Non-pigmented ciliary epithelial cell (primary cell): Measurements from ENCODE around the gene PUSL1.

Source experiments
- DNase-seq: peaks from one replicate; pipeline ENCODE4 v3.0.0-alpha.2; 2010; ENCODE audit warnings: low read depth

The PUSL1 gene

DNA sequence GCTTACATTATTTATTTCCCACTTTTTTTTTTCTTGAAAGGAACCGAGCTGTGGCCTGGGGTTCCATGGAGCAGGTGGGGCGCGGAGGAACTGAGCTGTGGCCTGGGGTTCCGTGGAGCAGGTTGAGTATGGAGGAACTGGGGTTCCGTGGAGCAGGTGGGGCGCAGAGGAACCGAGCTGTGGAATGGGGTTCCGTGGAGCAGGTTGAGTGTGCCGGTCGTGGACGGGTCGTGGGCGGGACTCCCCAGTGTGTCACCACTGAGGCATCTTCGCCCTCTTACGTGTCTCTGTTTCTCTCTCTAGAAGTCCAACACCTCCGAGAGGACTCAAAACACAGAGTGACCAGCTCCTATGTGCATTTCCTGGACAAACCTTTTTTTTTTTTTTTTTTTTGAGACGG, 29.4 kb upstream of the PUSL1 start:
- no peak for DNase-seq

DNA sequence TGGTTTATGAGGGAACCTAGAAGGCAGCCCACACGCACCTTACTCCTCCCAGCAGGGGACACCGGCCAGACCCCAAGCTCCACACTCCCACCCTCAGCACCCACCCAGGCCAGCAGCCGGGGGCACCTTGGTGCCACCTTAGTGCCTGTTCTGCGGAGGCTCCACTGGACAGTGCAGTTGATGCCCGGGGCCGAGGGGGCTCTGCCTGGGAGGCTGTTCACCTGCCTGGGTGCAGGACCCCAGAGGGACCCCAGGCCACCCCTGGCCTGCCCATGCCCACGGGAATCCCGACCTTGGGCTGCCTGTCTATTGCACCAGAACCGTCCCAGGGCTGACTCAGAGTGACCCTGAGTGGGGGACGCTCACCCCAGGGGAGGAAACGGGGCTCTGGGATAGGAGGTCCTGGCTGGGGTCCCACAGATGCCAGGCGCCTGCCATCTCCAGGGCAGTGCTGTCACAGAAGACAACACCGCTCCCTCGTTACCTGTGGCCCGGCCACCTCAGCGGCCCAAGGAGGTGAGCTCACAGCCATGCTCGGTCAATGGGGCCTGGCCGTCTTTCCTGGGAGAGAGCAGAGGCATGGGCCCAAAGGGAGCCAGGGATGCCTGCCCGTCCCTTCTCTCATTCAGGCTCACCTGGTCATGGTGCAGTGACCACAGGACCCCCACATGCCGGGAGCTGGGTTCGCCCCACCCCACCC, 27.5 kb upstream of the PUSL1 start:
- DNase-seq: no peak

DNA sequence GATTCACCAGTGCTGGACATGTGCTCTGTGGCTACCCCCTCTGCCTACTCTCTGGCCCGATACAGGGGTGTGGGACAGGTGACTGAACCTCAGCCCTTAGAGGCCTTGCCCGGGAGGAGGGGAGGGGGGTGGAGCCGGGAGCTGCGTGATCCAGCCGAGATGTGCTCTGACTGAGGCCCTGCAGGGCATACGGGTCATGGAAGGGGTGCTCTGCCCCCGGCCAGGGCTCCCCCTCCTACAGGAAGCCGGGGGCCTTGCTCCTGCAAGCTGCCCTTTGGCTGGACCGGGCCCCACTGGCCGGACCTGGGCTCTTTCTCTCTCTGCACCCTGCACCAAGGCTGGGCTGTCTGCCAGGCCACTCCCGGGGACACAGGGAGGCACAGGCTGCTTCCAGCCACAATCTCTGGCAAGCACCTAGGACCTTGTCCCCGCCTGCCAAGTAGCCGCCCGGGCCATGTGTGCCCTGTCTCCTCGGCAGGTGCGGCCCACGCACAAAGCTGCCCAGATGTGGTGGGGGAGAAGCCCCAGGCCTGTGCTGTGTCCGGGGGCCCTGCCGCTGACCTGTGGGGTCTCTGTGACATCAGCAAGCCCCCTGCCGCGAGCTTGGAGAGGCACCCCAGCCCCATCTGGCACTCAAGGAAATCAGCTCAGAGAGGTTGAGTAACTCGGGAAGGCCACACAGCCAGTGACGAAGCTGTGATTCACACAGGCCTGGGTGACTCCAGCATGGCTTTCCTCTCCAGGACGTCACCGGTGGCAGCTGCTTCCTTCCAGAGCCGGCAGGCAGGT, 26.7 kb upstream of the PUSL1 start:
- no peak for DNase-seq

DNA sequence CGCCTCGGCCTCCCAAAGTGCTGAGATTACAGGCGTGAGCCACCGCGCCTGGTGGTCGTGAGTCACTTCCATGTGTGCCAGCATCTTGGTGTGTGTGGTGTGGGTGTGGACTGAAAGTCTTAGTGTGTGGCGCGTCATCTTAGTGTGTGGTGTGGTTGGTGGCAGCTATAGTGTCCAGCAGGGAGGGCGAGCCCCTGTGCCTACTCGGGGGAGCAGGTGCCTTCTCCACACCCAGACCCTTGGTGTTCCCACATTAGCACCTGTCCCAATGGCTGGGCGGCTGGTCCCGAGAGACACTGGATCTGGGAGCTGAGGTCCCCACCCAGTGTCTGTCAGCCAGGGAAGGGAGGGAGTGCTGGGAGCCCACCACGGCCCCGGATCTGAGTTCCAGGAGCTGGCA, 25.4 kb upstream of the PUSL1 start:
- no peak for DNase-seq

DNA sequence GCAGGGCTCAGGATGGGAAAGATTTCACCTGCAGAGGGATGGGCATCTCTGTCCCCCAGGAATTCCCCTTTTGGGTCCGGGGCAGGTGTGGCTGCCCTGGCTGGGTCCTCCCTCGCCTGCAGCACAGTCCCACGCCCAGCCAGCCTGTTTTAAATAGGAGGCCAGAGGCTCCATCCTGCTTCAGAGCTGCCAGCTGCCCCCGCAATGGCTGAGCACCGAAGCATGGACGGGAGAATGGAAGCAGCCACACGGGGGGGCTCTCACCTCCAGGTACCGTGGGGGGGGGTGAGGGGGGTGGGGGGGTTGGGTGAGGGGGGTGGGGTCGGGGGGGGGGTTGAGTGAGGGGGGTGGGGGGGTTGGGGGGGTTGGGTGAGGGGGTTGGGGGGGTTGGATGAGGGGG, 24.6 kb upstream of the PUSL1 start:
- DNase-seq: no peak

DNA sequence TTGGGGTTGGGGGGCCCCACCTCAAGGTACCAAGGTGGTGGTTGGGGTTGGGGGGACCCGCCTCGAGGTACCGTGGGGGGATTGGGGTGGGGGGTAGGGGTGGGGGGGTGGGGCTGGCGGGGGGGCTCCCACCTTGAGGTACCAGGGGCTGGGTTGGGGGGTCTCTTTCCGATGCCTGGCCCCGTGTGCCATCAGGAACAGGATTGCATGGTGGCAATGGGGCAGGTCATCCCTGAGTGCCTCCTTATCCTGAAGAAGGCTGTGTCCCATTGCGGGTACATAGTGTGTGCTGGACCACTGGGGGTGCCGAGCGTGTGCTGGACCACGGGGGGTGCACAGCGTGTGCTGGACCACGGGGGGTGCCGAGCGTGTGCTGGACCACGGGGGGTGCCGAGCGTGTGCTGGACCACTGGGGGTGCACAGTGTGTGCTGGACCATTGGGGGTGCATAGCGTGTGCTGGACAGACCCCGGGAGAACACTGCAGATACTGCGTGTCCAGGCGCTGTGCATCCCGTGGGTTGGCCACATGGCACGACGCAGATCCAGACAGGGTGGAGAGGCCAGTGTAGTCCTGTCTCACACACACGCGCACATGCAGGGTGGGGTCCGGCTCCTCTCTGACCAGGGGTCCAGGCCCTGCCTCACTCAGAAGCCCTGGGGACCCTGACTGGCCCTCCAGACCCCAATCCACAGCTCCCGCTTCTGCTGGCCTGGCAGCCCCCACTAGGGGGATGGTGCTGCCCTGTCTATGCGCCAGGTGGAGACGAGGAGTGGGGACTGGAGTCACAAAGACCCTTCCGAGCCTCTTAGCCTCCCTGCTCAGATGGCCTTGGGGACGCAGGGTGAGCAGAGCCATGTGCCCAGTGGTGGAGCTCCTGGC, 23.9 kb upstream of the PUSL1 start:
- DNase-seq: no peak

- DNase-seq: no peak
Observed at GRCh38 chr1:1285102-1285571, 23.3 kb upstream of the PUSL1 start.

DNA sequence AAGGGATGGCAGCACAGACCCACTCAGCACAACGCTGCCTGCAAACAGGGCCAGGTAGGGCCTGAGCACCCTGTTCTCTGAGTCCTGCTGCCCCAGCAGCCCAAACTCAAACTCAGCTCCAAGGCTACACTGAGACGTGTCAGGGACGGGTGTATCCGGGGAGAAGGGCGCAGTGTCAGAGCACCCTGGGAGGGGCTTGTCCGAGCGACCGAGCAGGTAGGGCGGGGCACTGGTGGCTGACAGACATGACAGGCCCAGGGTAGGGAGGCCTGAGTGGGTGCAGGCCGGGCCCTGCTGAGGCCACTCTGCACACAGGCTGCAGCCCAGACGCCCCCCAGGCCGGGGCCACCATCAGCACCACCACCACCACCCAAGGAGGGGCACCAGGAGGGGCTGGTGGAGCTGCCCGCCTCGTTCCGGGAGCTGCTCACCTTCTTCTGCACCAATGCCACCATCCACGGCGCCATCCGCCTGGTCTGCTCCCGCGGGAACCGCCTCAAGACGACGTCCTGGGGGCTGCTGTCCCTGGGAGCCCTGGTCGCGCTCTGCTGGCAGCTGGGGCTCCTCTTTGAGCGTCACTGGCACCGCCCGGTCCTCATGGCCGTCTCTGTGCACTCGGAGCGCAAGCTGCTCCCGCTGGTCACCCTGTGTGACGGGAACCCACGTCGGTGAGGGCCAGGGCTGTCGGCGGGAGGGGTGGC, 22.6 kb upstream of the PUSL1 start:
- no peak for DNase-seq

GRCh38 chr1:1286313-1287261, 21.8 kb upstream of the PUSL1 start:
- no peak for DNase-seq

- DNase-seq: no peak
Observed at GRCh38 chr1:1287288-1288110, 20.9 kb upstream of the PUSL1 start.

DNA sequence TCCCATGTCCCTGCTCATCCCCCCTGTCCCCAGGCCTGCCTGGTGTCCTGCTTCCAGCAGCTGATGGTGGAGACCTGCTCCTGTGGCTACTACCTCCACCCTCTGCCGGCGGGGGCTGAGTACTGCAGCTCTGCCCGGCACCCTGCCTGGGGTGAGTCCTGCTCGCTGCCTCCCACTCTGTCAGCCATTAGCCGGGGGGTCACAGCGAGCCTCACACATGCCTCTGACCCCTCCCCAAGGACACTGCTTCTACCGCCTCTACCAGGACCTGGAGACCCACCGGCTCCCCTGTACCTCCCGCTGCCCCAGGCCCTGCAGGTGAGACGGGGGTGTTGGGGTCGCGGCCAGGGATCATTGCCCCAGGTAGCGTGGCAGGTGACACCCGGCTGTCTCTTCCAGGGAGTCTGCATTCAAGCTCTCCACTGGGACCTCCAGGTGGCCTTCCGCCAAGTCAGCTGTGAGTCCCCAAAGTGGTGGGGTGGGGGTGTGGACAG, 18.1 kb upstream of the PUSL1 start:
- DNase-seq: no peak

DNA sequence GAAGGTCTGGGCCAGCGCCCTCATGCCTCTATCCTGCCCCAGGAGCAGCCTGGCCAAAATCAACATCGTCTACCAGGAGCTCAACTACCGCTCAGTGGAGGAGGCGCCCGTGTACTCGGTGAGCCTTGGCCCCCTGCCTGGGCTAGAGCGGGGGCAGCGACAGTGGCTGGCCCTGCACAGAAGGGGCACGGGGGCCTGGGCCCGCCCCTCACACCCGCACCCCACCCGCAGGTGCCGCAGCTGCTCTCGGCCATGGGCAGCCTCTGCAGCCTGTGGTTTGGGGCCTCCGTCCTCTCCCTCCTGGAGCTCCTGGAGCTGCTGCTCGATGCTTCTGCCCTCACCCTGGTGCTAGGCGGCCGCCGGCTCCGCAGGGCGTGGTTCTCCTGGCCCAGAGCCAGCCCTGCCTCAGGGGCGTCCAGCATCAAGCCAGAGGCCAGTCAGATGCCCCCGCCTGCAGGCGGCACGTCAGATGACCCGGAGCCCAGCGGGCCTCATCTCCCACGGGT, 17.3 kb upstream of the PUSL1 start:
- no peak for DNase-seq

DNA sequence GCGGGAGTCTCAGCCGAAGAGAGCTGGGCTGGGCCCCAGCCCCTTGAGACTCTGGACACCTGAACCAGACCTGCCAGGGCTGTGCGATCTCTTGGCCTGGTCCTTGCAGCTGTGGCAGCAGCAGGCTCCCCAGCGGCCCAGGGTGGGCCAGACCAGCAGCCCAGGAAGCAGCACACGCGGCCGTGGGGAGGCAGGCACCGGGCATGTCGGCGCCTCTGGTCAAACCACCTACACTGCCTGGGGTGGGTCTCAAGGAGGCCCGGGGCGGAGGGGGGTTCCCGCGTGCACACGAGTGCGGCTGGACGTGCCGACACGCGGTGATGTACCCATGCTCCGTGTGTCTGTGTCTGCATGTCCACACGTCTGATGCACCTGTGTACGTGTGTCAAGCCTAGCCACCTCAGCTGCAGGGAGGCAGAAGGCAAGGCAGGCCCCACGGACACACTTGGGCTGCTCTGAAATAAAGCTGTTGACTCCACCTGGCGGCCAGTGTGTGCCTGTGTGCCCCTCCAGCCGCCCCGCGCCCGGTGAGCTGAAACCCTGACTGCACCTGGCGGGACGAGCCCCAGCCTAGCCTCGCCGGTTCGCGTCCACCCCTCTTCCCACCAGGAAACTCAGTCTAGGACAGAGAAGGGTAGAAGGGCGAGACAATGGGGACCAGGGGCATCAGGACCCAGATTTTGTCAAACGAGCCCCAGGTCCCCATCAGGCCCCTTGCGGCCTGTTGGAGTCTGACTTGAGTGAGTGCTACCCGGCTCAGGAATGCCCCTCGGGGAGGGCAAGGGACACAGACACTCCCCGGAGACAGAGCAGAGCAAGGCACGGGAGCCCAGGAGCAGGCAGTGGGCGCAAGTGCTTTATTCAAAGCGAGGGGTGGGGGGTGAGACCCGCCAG, 16.6 kb upstream of the PUSL1 start:
- DNase-seq: peak; percentile 15

- DNase-seq: no peak
Observed at GRCh38 chr1:1292442-1292779, 16.0 kb upstream of the PUSL1 start.

DNA sequence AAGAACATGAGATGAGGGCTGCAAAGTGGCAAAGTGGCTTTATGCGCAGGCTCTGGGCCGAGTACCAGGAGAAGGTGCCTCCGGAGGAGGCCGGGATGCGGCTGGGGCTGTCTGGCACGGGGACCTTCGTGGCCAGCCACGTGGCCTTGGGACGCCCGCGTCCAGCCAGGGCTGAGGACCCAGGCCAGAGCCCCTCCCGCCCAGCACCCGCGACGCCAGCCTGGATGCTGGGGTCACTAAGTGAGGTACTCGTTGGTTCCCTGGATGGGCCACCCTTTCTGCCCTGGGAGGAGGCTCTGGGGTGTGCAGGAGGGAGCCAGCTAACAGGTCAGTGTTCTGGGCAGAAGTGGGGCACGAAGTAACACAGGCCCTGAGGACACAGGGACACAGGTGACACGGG, 15.5 kb upstream of the PUSL1 start:
- no peak for DNase-seq

GRCh38 chr1:1293263-1294249, 14.8 kb upstream of the PUSL1 start:
- no peak for DNase-seq

GRCh38 chr1:1294250-1294890, 14.0 kb upstream of the PUSL1 start:
- no peak for DNase-seq
